Measurements from ENCODE around the gene FAM174B.

The FAM174B gene

GRCh38 chr15:92602267-92602593 lies 53.3 kb downstream of the FAM174B start:
- DNase-seq: no peak

- no peak for DNase-seq
Measured at GRCh38 chr15:92601592-92602266, 53.8 kb downstream of the FAM174B start.

GRCh38 chr15:92600856-92601255 lies 54.7 kb downstream of the FAM174B start:
- peak in 4 of 58 donors; percentile 15 to 62 (median 36) for DNase-seq

- DNase-seq: no peak
Measured at GRCh38 chr15:92599394-92599970, 56.1 kb downstream of the FAM174B start.

DNA sequence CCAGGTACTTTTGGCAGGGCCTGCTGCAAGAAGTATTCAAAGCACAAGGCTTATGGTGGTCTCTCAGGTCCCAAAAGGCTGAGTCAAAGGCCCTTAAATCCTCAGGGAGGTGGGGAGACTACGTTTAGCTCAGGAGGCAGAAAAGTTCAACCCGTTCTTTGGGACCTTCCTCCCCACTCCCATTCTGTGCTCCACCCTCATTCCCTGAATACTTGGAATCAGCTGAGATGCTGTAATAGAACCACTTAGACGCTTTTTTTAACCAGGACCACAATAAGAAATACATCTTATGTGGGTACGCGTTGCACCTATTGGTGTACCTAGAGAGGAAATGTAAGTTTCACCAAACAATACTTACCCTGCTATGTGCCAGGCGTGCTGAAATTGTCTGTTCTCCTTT lies 58.0 kb downstream of the FAM174B start:
- DNase-seq: no peak

GRCh38 chr15:92596623-92597022 lies 59.0 kb downstream of the FAM174B start:
- DNase-seq: no peak

GRCh38 chr15:92595506-92596381 lies 59.8 kb downstream of the FAM174B start:
- no peak for DNase-seq

DNA sequence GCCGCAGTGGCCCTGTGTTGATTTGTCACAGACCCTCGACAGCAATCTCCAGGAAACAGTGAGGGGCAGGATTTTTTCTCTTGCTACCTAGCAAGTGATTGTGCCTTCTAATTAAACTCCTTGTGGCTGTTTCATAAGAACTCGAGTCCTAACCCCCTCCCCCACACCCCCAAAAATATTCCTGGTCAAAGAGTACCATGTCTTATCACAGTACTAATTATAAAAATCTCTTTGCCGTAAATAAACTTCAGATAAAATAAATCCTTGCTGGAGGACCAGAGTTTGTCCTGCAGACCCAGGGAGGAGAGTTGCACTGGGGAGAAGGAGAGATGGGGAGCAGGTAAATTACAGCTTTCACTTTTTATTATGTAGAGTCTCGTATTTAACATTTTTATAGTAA lies 64.3 kb downstream of the FAM174B start:
- DNase-seq: no peak

GRCh38 chr15:92586966-92587365 lies 68.6 kb downstream of the FAM174B start:
- DNase-seq: no peak

GRCh38 chr15:92586383-92586942 lies 69.1 kb downstream of the FAM174B start:
- DNase-seq: no peak

GRCh38 chr15:92584105-92584504 lies 71.5 kb downstream of the FAM174B start:
- DNase-seq: no peak

DNA sequence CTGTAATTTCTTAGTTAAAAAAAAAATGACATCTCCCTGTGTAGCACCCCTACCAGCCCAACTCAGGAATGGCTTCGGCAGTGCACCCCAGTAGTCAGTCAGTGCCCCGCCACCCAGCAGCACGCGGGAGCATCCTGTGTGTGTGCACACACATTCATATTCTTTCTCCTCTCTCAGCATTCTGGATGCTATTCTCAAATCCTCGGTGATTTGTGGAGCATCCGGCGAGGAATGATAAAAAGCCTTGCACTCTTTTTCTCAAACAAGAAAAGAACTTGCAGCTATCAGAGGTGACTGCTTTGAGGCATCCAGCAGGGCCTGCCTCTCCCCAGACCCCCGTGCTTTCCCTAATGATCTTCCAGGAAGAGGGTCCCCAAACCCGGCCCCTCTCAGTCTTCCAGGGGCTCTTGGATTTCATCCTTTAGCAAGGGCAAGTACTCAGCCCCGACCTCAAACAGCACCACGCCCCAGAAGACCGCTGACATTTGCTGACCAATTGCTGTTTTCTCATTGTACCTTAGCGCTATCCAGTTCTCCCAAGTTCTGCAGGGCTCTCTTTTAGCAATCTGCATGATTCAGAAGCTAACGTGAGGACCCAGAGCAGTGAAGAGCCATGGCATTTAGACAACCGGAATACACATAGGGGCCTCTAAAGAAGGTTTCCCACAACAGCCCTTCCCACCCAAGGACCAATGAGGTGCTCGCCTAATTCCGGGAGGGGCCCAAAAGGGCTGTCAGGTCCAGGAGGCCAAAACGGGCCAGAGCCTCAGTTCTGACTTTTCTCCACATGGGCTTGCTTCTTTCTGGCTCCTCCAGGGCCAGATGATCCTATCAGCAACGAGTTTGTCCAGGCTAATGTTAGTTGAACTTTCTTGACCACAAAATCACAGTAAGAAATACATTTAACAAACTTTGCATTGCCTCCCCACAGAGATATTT lies 72.2 kb downstream of the FAM174B start:
- DNase-seq: no peak

GRCh38 chr15:92582206-92582605 lies 73.4 kb downstream of the FAM174B start:
- no peak for DNase-seq

DNA sequence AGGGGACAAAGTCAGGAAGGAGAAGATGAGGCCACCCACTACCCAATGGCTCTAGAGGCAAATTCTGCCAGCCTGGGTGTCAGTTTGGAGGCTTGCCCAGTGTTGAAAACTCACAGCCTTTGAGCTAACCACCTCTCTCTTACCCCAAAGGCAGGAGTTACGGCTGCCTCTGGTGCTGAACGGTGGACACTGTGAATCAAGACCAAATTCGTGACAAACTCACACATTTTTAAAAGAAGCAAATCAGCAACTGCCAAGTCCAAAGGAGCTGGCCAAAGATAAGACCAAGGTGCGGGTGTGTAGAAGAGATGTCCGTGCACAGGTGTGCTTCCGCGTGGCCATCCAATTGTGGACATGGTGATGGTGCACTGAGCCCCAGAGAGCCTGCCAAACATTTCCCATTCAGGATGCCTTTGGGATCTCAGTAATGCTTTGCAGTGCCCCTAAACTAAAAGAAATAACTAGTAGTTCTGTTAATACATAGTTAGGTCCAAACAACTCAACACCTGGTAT lies 74.6 kb downstream of the FAM174B start:
- no peak for DNase-seq

GRCh38 chr15:92580521-92580920 lies 75.1 kb downstream of the FAM174B start:
- DNase-seq: no peak

GRCh38 chr15:92579931-92580470 lies 75.6 kb downstream of the FAM174B start:
- no peak for DNase-seq

DNA sequence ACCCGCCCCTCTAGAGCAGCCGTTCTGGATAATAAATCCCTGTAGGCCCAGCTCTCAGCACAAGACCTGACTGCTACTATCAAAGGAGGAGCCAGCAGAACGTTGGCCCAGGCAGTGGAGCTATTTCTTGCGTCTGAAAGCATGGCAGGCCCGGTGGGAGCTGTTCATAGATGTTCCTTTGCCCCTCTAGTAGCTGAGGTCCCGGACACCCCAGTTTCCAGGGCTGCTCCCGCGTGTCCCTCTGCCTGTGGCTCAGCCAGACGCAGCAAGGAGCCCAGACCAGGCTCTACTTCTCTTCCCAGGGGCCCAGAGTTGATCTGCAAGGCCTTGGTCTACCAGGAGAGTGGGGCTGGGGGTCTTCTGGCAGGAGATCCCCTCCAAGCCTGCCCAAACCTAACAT lies 76.1 kb downstream of the FAM174B start:
- DNase-seq: no peak

- DNase-seq: no peak
Measured at GRCh38 chr15:92578096-92578835, 77.3 kb downstream of the FAM174B start.

- no peak for DNase-seq
Measured at GRCh38 chr15:92576597-92577200, 78.9 kb downstream of the FAM174B start.

Measured in anterior cingulate cortex (tissue), 58 donors.